ENCODE measurements around the gene C3orf62.

The C3orf62 gene

GRCh38 chr3:49244581-49245205 lies 32.3 kb downstream of the C3orf62 start:
- TF ChIP-seq FOXP2 (optimal IDR thresholded peaks at IDR 0.05; ENCODE audit: borderline replicate concordance, extremely low read depth, extremely low read length, insufficient read depth) (no peak), REST (IDR thresholded peaks at IDR 0.05; ENCODE audit: insufficient read depth in 1 of 2, low read depth in 2 of 2, low read length in 2 of 2) (no peak), TAF1 (IDR thresholded peaks at IDR 0.05; ENCODE audit: borderline replicate concordance, insufficient read depth, low read length) (no peak), SIN3A (IDR thresholded peaks at IDR 0.05; ENCODE audit: borderline replicate concordance, insufficient read depth, low read length) (no peak), POLR2AphosphoS5 (IDR thresholded peaks at IDR 0.05; ENCODE audit: low read depth, low read length) (no peak)

DNA sequence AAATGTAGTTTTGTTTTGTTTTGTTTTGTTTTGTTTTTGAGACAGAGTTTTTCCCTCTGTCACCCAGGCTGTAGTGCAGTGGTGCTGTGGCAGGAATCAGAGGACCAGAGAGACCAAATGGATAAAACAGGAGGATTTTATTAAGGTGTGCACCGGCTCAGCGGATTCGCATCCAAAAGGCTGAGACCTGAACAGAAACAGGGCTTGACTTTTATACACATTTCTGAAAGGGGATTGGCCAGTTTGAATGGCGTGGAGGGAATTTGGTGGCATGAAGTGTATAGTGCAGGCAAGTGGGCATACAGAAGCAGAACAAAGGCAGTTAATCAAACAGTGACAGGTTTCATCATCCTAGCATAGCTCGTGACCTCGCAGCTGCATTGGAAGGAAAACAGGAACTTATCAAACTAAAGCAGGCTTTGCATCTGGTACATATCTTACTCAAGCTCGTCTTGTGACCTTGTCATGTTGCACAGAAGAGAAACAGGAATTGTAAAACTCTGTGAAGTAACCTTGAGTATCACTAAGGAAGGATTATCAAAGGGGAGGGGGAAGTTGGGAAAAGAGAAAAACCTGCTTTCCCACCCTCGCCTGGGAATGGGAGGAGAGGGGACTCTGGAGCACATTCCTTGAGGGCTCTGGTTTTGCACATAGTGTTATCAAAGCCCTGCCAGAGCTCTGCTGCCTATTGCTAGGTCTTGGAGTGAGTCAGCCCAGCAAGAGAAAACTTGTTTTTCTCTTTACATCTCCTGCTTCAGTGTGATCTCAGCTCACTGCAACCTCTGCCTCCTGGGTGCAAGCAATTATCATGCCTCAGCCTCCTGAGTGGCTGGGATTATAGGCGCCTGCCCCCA lies 38.5 kb downstream of the C3orf62 start:
- TF ChIP-seq POLR2AphosphoS5 (IDR thresholded peaks at IDR 0.05; ENCODE audit: low read depth, low read length) (no peak), TAF1 (IDR thresholded peaks at IDR 0.05; ENCODE audit: borderline replicate concordance, insufficient read depth, low read length) (no peak), SIN3A (IDR thresholded peaks at IDR 0.05; ENCODE audit: borderline replicate concordance, insufficient read depth, low read length) (no peak), REST (IDR thresholded peaks at IDR 0.05; ENCODE audit: insufficient read depth in 1 of 2, low read depth in 2 of 2, low read length in 2 of 2) (no peak), FOXP2 (optimal IDR thresholded peaks at IDR 0.05; ENCODE audit: borderline replicate concordance, extremely low read depth, extremely low read length, insufficient read depth) (no peak)

DNA sequence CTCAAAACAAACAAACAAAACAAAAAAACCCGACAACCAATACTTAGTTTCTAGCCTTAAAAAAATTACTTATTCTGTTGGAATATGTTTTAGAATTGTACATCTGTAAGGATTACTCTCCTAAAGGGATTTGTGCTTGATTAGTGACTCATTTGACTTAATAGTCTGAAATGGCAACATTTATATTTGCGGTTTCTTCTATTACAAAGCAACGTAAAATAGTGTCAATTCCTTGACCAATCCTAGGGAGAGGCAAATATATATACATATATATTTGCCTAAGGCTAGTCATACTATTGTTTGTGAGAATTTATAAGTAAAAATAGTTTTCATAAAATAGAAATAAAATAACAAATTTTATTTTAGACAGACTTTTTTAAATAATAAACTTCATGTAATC lies 39.7 kb downstream of the C3orf62 start:
- TF ChIP-seq POLR2AphosphoS5 (IDR thresholded peaks at IDR 0.05; ENCODE audit: low read depth, low read length) = no peak
- TF ChIP-seq SIN3A (IDR thresholded peaks at IDR 0.05; ENCODE audit: borderline replicate concordance, insufficient read depth, low read length) = no peak

GRCh38 chr3:49236226-49236625 lies 40.8 kb downstream of the C3orf62 start:
- TF ChIP-seq FOXP2 (optimal IDR thresholded peaks at IDR 0.05; ENCODE audit: borderline replicate concordance, extremely low read depth, extremely low read length, insufficient read depth) = no peak
- TF ChIP-seq REST (IDR thresholded peaks at IDR 0.05; ENCODE audit: insufficient read depth in 1 of 2, low read depth in 2 of 2, low read length in 2 of 2) = no peak
- TF ChIP-seq SIN3A (IDR thresholded peaks at IDR 0.05; ENCODE audit: borderline replicate concordance, insufficient read depth, low read length) = no peak
- no peak for TF ChIP-seq POLR2AphosphoS5 (IDR thresholded peaks at IDR 0.05; ENCODE audit: low read depth, low read length)

DNA sequence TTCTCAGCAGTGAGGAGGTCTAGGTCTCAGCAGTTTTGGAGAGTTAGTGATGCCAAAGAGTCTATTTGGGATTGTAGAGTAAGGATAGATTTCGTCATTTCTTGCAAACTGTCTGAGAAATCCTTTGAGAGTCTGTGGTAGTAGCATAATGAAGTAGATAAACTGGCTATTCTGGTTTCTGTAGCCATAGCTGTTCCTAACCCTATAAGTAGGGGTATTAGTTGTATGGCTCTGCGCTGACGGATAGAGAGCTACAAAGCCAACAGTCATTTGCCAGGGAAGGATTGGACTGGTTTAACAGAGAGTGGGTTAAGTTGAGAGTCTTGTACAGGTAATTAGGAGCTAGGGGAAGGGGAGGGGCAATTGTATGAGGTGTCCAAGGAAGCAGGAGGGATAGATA lies 55.0 kb downstream of the C3orf62 start:
- TF ChIP-seq REST (IDR thresholded peaks at IDR 0.05; ENCODE audit: insufficient read depth in 1 of 2, low read depth in 2 of 2, low read length in 2 of 2) (no peak), POLR2AphosphoS5 (IDR thresholded peaks at IDR 0.05; ENCODE audit: low read depth, low read length) (no peak)

All from PFSK-1 (cell line).